Superior temporal gyrus (tissue), 1 donor: ENCODE data around the gene CXCL13.
"Not testable (repeated sequence)": the region's sequence is repeated elsewhere in the genome, so short reads cannot be mapped to it uniquely, and the experiment has no call there.

Experiments
- DNase-seq: peaks from one replicate; pipeline ENCODE4 v3.0.0-alpha.2; 2016; ENCODE audit errors: extremely low spot score

CXCL13 gene

GRCh38 chr4:77605210-77605902 is at the start of gene CXCL13:
Gene CXCL13 (plus strand): TSS chr4:77605820. CDS start chr4:77605866, 46 bp downstream.
- no peak for DNase-seq

GRCh38 chr4:77560170-77560569 is 45.5 kb upstream of the CXCL13 start:
- DNase-seq: no peak

GRCh38 chr4:77561720-77562119 is 43.9 kb upstream of the CXCL13 start:
- not testable (repeated sequence) for DNase-seq

GRCh38 chr4:77564231-77564630 is 41.4 kb upstream of the CXCL13 start:
- DNase-seq: no peak

- no peak for DNase-seq
Observed at GRCh38 chr4:77566148-77566547, 39.5 kb upstream of the CXCL13 start.

GRCh38 chr4:77567549-77567948 is 38.1 kb upstream of the CXCL13 start:
- no peak for DNase-seq

GRCh38 chr4:77570508-77571214 is 35.0 kb upstream of the CXCL13 start:
- DNase-seq: not testable (repeated sequence)

- no peak for DNase-seq
Observed at GRCh38 chr4:77576351-77576750, 29.3 kb upstream of the CXCL13 start.

- DNase-seq: no peak
Observed at GRCh38 chr4:77578145-77578544, 27.5 kb upstream of the CXCL13 start.

- no peak for DNase-seq
Observed at GRCh38 chr4:77579406-77580076, 26.1 kb upstream of the CXCL13 start.

- DNase-seq: no peak
Observed at GRCh38 chr4:77581724-77582123, 23.9 kb upstream of the CXCL13 start.

GRCh38 chr4:77582156-77582555 is 23.5 kb upstream of the CXCL13 start:
- DNase-seq: no peak

GRCh38 chr4:77582711-77583110 is 22.9 kb upstream of the CXCL13 start:
- DNase-seq: no peak

- DNase-seq: no peak
Observed at GRCh38 chr4:77586951-77587383, 18.7 kb upstream of the CXCL13 start.

GRCh38 chr4:77590482-77590881 is 15.1 kb upstream of the CXCL13 start:
- no peak for DNase-seq

- no peak for DNase-seq
Observed at GRCh38 chr4:77591532-77591931, 14.1 kb upstream of the CXCL13 start.

- DNase-seq: no peak
Observed at GRCh38 chr4:77593101-77593500, 12.5 kb upstream of the CXCL13 start.

- no peak for DNase-seq
Observed at GRCh38 chr4:77593993-77594392, 11.6 kb upstream of the CXCL13 start.

- DNase-seq: no peak
Observed at GRCh38 chr4:77595364-77595973, 10.2 kb upstream of the CXCL13 start.

- DNase-seq: no peak
Observed at GRCh38 chr4:77599378-77599777, 6.2 kb upstream of the CXCL13 start.

- DNase-seq: peak; percentile 66
Observed at GRCh38 chr4:77600521-77601451, 4.8 kb upstream of the CXCL13 start.
